H1 (cell line): ENCODE measurements around the gene UFM1. TPM values are rescaled to one million over a fixed set of nuclear protein-coding genes. Genes with fewer than 3 reads are reported as not detected.
A peak's percentile ranks its signal among the peaks of the same experiment; 100 is the strongest.

Experiments
- CTCF ChIA-PET: fragments of 300-600 bp; sonication (Branson Sonifier 250); formaldehyde crosslinking; loops from one replicate; lab custom pipeline; 2021; ENCODE audit not compliant: partially characterized antibody; lab: Charles Lee
- POLR2A ChIA-PET: fragments of 300-600 bp; sonication (Branson Sonifier 250); formaldehyde crosslinking; loops from one replicate; lab custom pipeline; 2021; ENCODE audit warnings: inconsistent platforms; ENCODE audit not compliant: partially characterized antibody; lab: Charles Lee
- DNase-seq, 2 experiments: peaks; one replicate each; pipeline versions ENCODE4 v3.0.0 to v3.0.0-alpha.2; 2010 to 2022; ENCODE audit warnings: low spot score in 2 of 2, low read depth in 1 of 2, mixed read lengths in 1 of 2
- FAIRE-seq: peaks from 2 replicates; lab custom pipeline; 2011; peaks lifted over from hg19 to GRCh38; lab: Jason Lieb, UNC
- H2AFZ ChIP-seq: 2 replicates; pipeline ENCODE4 v1.8.1; 2012; ENCODE audit warnings: low read length, inconsistent platforms
- H2AK5ac ChIP-seq: 2 replicates; pipeline ENCODE4 v1.6.1; 2013; ENCODE audit warnings: low read depth, low read length
- H2BK120ac ChIP-seq: replicated peaks from 2 replicates; pipeline ENCODE3; 2013; ENCODE audit warnings: low read depth, low read length, inconsistent platforms
- H2BK12ac ChIP-seq: 2 replicates; pipeline ENCODE4 v1.6.1; 2013; ENCODE audit warnings: low read depth, low read length
- H2BK15ac ChIP-seq: 2 replicates; pipeline ENCODE4 v1.6.1; 2013; ENCODE audit warnings: low read length
- H2BK20ac ChIP-seq: 2 replicates; pipeline ENCODE4 v1.6.1; 2013; ENCODE audit warnings: low read length
- H2BK5ac ChIP-seq: 2 replicates; pipeline ENCODE4 v1.6.1; 2013; ENCODE audit warnings: low read depth, low read length
- H3K14ac ChIP-seq: 2 replicates; pipeline ENCODE4 v1.6.1; 2013; ENCODE audit warnings: inconsistent platforms; ENCODE audit not compliant: insufficient read length
- H3K18ac ChIP-seq: 2 replicates; pipeline ENCODE4 v1.6.1; 2013; ENCODE audit warnings: low read length; ENCODE audit errors: extremely low read depth
- H3K23ac ChIP-seq: 2 replicates; pipeline ENCODE4 v1.6.1; 2013; ENCODE audit warnings: inconsistent platforms; ENCODE audit not compliant: insufficient read length
- H3K23me2 ChIP-seq: 2 replicates; pipeline ENCODE4 v1.6.1; 2013; ENCODE audit warnings: low read depth, low read length
- H3K27ac ChIP-seq: 2 replicates; pipeline ENCODE4 v1.6.1; 2011; ENCODE audit warnings: low read depth, low read length, inconsistent platforms
- H3K27me3 ChIP-seq, 4 experiments: replicated peaks in 1 of 4; 1 replicate in 1 of 4; 2 replicates in 3 of 4; pipeline versions ENCODE4 v1.6.1 to v1.8.1; 2011 to 2013; ENCODE audit warnings: low read length in 3 of 4, mild to moderate bottlenecking in 3 of 4, inconsistent platforms in 2 of 4, mixed read lengths in 2 of 4, moderate library complexity in 1 of 4; ENCODE audit not compliant: control insufficient read depth in 3 of 4, insufficient read depth in 3 of 4; ENCODE audit errors: extremely low read depth in 1 of 4
- H3K36me3 ChIP-seq, 4 experiments: 2 replicates each; pipeline versions ENCODE4 v1.6.1 to v1.8.1; 2011 to 2013; ENCODE audit warnings: mild to moderate bottlenecking in 4 of 4, low read length in 3 of 4, moderate library complexity in 2 of 4, control low read depth in 1 of 4, inconsistent platforms in 1 of 4; ENCODE audit not compliant: insufficient read depth in 4 of 4, control insufficient read depth in 2 of 4
- H3K4ac ChIP-seq: replicated peaks from 2 replicates; pipeline ENCODE3; 2013; ENCODE audit warnings: low read length, low read depth, mixed read lengths, inconsistent platforms; ENCODE audit not compliant: insufficient read length
- H3K4me1 ChIP-seq, 4 experiments: replicated peaks in 1 of 4; 1 replicate in 1 of 4; 2 replicates in 3 of 4; pipeline versions ENCODE4 v1.6.1 to v1.8.1; 2011 to 2013; ENCODE audit warnings: low read length in 3 of 4, inconsistent platforms in 2 of 4, mixed read lengths in 1 of 4; ENCODE audit not compliant: insufficient read depth in 4 of 4, control insufficient read depth in 3 of 4
- H3K4me2 ChIP-seq, 2 experiments: 2 replicates each; pipeline versions ENCODE4 v1.6.1 to v1.8.1; 2011 to 2013; ENCODE audit warnings: low read depth in 2 of 2, low read length in 2 of 2, control low read depth in 1 of 2, inconsistent platforms in 1 of 2, mild to moderate bottlenecking in 1 of 2; ENCODE audit not compliant: insufficient read depth in 1 of 2
- H3K4me3 ChIP-seq, 4 experiments: fragments of 200-600, 300-600 bp in 1 of 4; sonication (generic), shearing (Covaris generic), sonication (Bioruptor Twin) in 1 of 4; 2 replicates each; pipeline versions ENCODE4 v1.5.1 to v1.8.1; 2011 to 2016; ENCODE audit warnings: low read length in 4 of 4, low read depth in 3 of 4, control low read depth in 2 of 4, inconsistent platforms in 2 of 4, mild to moderate bottlenecking in 2 of 4, mixed read lengths in 1 of 4, moderate library complexity in 1 of 4; ENCODE audit not compliant: insufficient read depth in 2 of 4; ENCODE audit errors: extremely low read depth in 1 of 4
- H3K56ac ChIP-seq: replicated peaks from 2 replicates; pipeline ENCODE3; 2013; ENCODE audit warnings: low read depth, mild to moderate bottlenecking, mixed read lengths, low read length, inconsistent platforms; ENCODE audit not compliant: insufficient read length
- H3K79me1 ChIP-seq: 2 replicates; pipeline ENCODE4 v1.6.1; 2013; ENCODE audit warnings: low read depth, low read length, control low read depth
- H3K79me2 ChIP-seq, 2 experiments: 2 replicates each; pipeline versions ENCODE4 v1.6.1 to v1.8.1; 2012 to 2013; ENCODE audit warnings: low read length in 2 of 2, mild to moderate bottlenecking in 2 of 2, inconsistent platforms in 1 of 2; ENCODE audit not compliant: insufficient read depth in 2 of 2, control insufficient read depth in 1 of 2
- H3K9ac ChIP-seq, 4 experiments: replicated peaks in 1 of 4; 1 replicate in 1 of 4; 2 replicates in 3 of 4; pipeline versions ENCODE4 v1.6.1 to v1.8.1; 2011 to 2013; ENCODE audit warnings: low read depth in 3 of 4, low read length in 3 of 4, control low read depth in 2 of 4, mild to moderate bottlenecking in 2 of 4, moderate library complexity in 2 of 4, inconsistent platforms in 1 of 4; ENCODE audit errors: extremely low read depth in 1 of 4
- H3K9me3 ChIP-seq, 2 experiments: 2 replicates each; pipeline versions ENCODE4 v1.6.1 to v1.8.1; 2012 to 2013; ENCODE audit warnings: mild to moderate bottlenecking in 2 of 2, moderate library complexity in 2 of 2, control low read depth in 1 of 2, inconsistent platforms in 1 of 2, low read depth in 1 of 2, low read length in 1 of 2, mixed read lengths in 1 of 2; ENCODE audit not compliant: insufficient read depth in 2 of 2
- H4K20me1 ChIP-seq, 2 experiments: replicated peaks in 1 of 2; 2 replicates each; pipeline versions ENCODE3 to v1.8.1; 2011 to 2013; ENCODE audit warnings: inconsistent platforms in 2 of 2, low read length in 2 of 2, mild to moderate bottlenecking in 1 of 2; ENCODE audit not compliant: insufficient read depth in 2 of 2, control insufficient read depth in 1 of 2
- H4K5ac ChIP-seq: 2 replicates; pipeline ENCODE4 v1.6.1; 2013; ENCODE audit warnings: low read length, low read depth, mixed read lengths, inconsistent platforms; ENCODE audit not compliant: insufficient read length
- H4K8ac ChIP-seq: 2 replicates; pipeline ENCODE4 v1.8.0; 2013; ENCODE audit warnings: mild to moderate bottlenecking, moderate library complexity, low read length, inconsistent platforms; ENCODE audit not compliant: insufficient read depth; ENCODE audit errors: extremely low read depth
- H4K91ac ChIP-seq: replicated peaks from 2 replicates; pipeline ENCODE3; 2013; ENCODE audit warnings: low read length, mixed read lengths, inconsistent platforms; ENCODE audit not compliant: insufficient read length
- POLR2AphosphoS5 ChIP-seq: IDR thresholded peaks from 2 replicates; pipeline ENCODE4 v1.6.1; 2011; ENCODE audit warnings: low read depth, low read length
- WGBS, 2 experiments: shearing (Covaris generic) in 1 of 2; methylation state at CpG; one replicate each; pipeline versions ENCODE4 v1.1.6 to v1.1.7; 2013 to 2015; ENCODE audit warnings: low lambda C conversion rate in 2 of 2, mixed read lengths in 2 of 2, inconsistent platforms in 1 of 2, low coverage in 1 of 2, missing lambda C conversion rate in 1 of 2; ENCODE audit not compliant: insufficient replicate concordance in 2 of 2, insufficient coverage in 1 of 2, insufficient read length in 1 of 2; ENCODE audit errors: extremely low coverage in 1 of 2, missing lambda C conversion rate in 1 of 2; 5-methylcytosine and 5-hydroxymethylcytosine counted together
- polyA plus RNA-seq, 7 experiments: library from polyadenylated mRNA; depleted of rRNA in 3 of 7; stranded (reverse) in 5 of 7; unstranded in 2 of 7; fragments of >200 nt in 5 of 7; fragments of 200-250 nt in 2 of 7; gene quantifications; 1 replicate in 5 of 7; 2 replicates in 1 of 7; 4 replicates in 1 of 7; pipeline versions ENCODE4 v1.2.1 to v1.2.3, GENCODE V29; 2011 to 2013; ENCODE audit warnings: missing spikeins in 2 of 7, mixed read lengths in 2 of 7
- total RNA-seq: library from RNA; stranded (reverse); fragmentation: NEBNext Ultra II Directional; extraction: Animal tissue kit (Norgen Biotek cat#: 25700); gene quantifications from 2 replicates; pipeline ENCODE4 v1.2.1, GENCODE V29; 2021

Gene UFM1
- total and polyA plus RNA-seq, 2 of the 8 experiments (the other 6 are each of a cell fraction or from before 2014, with no cell fraction given), result 16.0 to 34.3 TPM

DNA sequence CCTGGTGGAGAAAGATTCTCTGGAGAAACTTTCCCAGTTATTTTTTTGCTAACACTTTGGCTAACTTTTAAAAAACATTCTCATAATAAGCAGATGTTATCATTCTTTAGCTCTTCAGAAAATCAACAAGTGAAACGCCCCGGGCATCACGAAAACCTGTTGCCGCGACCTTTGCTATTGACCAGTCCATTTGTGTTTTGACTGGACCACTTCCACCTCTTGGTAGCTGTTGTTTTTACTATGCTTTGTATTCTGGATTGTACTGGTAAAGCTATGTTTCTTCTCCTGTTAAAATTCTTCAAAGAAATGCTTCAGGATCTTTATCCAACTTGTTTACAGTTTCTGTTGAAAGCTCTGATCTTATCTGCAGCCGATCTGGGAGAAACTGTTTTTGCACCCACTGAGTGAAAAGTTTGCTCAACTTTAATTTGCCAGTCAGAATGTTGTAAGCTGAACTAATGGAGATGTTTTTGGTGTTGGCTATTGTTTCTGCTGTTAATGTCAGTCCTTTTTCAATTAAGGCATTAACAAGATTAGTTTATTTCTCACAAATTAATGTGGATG lies 23.3 kb downstream of the UFM1 start:
- H3K23me2 ChIP-seq, result 0 out of 2 replicates have a peak, but pooled peaks cover 2% of the 10 kb centered on the region
- no peaks in the 10 kb centered on the region for H3K36me3 ChIP-seq
- no peaks in the 10 kb centered on the region for H3K4me1 ChIP-seq
- TF ChIP-seq POLR2AphosphoS5, result no peak
- H4K91ac ChIP-seq, result no peak overlapping the region
- H3K23ac ChIP-seq, result no peak overlapping the region
- ChIA-PET POLR2A (interaction anchor here (0.6 kb wide), 1 partner anchor 9 kb away, joined by 4 read pairs; no protein-coding TSS in a partner anchor), CTCF (interaction anchor here (1.7 kb wide), 1 partner anchor 32 kb away, joined by 4 read pairs; no protein-coding TSS in a partner anchor)
- FAIRE-seq (no peak), DNase-seq (no peak)
- no peak overlapping the region for H3K4me3 ChIP-seq
- no peak overlapping the region for H3K56ac ChIP-seq
- no peak overlapping the region for H2AK5ac ChIP-seq
- no peak overlapping the region for H4K5ac ChIP-seq
- H2BK120ac ChIP-seq, result no peak overlapping the region
- H2AFZ ChIP-seq, result 0 out of 2 replicates have a peak overlapping the region, but pooled peaks have one; percentile 24
- no peaks in the 10 kb centered on the region for H3K79me1 ChIP-seq
- H3K27me3 ChIP-seq, result no peaks in the 10 kb centered on the region
- no peak overlapping the region for H2BK5ac ChIP-seq
- WGBS, 2 experiments, result 88% methylated on average over 6 of the region's 6 CpGs; no CpG with 5 or more reads in 1 of the 2 experiments
- H3K9me3 ChIP-seq, result 0 out of 4 replicates have a peak, but pooled peaks cover 0 to 4% of the 10 kb centered on the region in 2 experiments
- H3K4me2 ChIP-seq, result no peak overlapping the region
- H3K14ac ChIP-seq, result no peak overlapping the region
- H4K8ac ChIP-seq, result no peak overlapping the region; the same call in 1 of the 2 replicates
- no peak overlapping the region for H3K18ac ChIP-seq
- H3K4ac ChIP-seq, result no peak overlapping the region
- no peak overlapping the region for H2BK15ac ChIP-seq
- H3K9ac ChIP-seq, result no peak overlapping the region
- H4K20me1 ChIP-seq, result no peaks in the 10 kb centered on the region
- no peak overlapping the region for H2BK12ac ChIP-seq
- no peak overlapping the region for H2BK20ac ChIP-seq
- no peaks in the 10 kb centered on the region for H3K79me2 ChIP-seq
- H3K27ac ChIP-seq, result no peak overlapping the region
